ENCODE measurements around the gene TSNAX. TPM values are rescaled to one million over a fixed set of nuclear protein-coding genes. Genes with fewer than 3 reads are reported as not detected.

Gene TSNAX
- polyA plus RNA-seq, 1 of the 3 experiments (the other 2 are of a cell fraction): 15.7 TPM

DNA sequence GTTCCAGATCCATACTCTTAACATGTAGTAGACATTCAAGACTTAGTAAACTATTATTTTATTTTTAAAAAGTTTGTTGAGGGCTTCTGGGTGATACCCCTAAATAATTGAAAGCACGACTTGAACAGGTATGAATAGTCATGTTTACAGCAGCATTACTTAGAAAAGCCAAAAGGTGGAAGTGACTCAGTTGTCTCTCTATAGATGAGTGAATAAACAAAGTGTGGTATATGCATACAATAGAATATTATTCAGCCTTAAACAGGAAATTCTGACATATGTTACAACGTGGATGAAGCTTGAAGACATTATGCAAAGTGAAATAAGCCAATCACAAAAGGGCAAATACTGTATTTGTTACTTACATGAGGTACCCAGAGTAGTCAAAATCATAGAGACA lies 26.5 kb downstream of the TSNAX start:
- DNase-seq: no peak
- no peaks in the 10 kb centered on the region for H4K20me1 ChIP-seq (ENCODE audit: insufficient read depth)
- no peaks in the 10 kb centered on the region for H3F3A ChIP-seq (replicated peaks; ENCODE audit: insufficient read depth)
- TF ChIP-seq FOXM1 (IDR thresholded peaks at IDR 0.05; ENCODE audit: low read depth) (no peak), GATA2 (CRISPR knock-in tag; IDR thresholded peaks at IDR 0.05) (no peak), EZH2phosphoT487 (IDR thresholded peaks at IDR 0.05; ENCODE audit: borderline replicate concordance, low read depth) (no peak), EP300 (IDR thresholded peaks at IDR 0.05; ENCODE audit: borderline replicate concordance in 1 of 2, low read depth in 1 of 2, low read length in 1 of 2) (no peak), POLR2AphosphoS5 (IDR thresholded peaks at IDR 0.05; ENCODE audit: low read depth, low read length) (no peak), RAD21 (IDR thresholded peaks at IDR 0.05; ENCODE audit: low read length) (no peak), RFX5 (IDR thresholded peaks at IDR 0.05; ENCODE audit: low read length) (no peak), USF1 (IDR thresholded peaks at IDR 0.05; ENCODE audit: borderline replicate concordance, low read depth) (no peak), IRF3 (IDR thresholded peaks at IDR 0.05; ENCODE audit: low read depth, low read length) (no peak)
- H3K4me1 ChIP-seq (ENCODE audit: control insufficient read depth in 1 of 2, insufficient read depth in 2 of 2, low read depth in 1 of 2, low read length in 1 of 2): peaks cover 0 to 9% of the 10 kb centered on the region in 2 experiments; a peak in 2 of 4 replicates
- no peak overlapping the region for H3K27ac ChIP-seq (ENCODE audit: low read depth in 2 of 2, low read length in 1 of 2)
- ChIA-PET POLR2A (no interaction called here), CTCF (interaction anchor here (0.6 kb wide), 2 partner anchors 38 to 167 kb away, joined by 3 read pairs; no protein-coding TSS in a partner anchor)
- H2AFZ ChIP-seq (ENCODE audit: low read depth): no peak overlapping the region
- no peak overlapping the region for H3K4me3 ChIP-seq (ENCODE audit: low read depth in 2 of 2, low read length in 1 of 2)
- WGBS (ENCODE audit: low lambda C conversion rate): 92% methylated on average over 2 of the region's 2 CpGs
- H3K4me2 ChIP-seq: no peak overlapping the region
- peaks cover 24 to 39% of the 10 kb centered on the region in 2 experiments for H3K36me3 ChIP-seq (replicated peaks in 1 of 2; ENCODE audit: control insufficient read depth in 1 of 2, insufficient read depth in 2 of 2, low read length in 1 of 2)
- H3K79me2 ChIP-seq (ENCODE audit: insufficient read depth): peaks cover 37% of the 10 kb centered on the region; the same call in 1 of the 2 replicates
- H3K9me3 ChIP-seq: no peaks in the 10 kb centered on the region
- H3K9me2 ChIP-seq: no peaks in the 10 kb centered on the region
- H3K27me3 ChIP-seq (ENCODE audit: insufficient read depth): no peaks in the 10 kb centered on the region
- H3K9ac ChIP-seq: no peak overlapping the region

DNA sequence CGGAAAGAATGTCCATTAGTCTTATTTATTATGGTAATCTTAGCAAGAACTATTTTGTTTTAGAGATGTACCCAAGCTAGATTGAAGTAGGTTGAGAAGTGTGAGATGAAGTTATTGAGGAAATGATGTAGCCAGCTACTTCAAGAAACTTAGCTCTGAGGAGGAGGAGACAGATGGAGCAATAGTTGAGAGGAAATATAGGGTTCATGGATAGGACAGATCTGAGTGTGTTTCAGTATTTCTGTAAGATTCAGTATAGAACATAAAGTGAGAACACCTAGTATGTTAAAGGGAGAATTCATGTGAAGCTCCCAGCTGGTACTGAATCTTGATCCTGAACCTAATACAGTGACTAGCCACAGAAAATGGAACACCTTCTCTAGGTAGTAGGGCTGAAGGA lies 28.9 kb downstream of the TSNAX start:
- H3K27me3 ChIP-seq (ENCODE audit: insufficient read depth): no peaks in the 10 kb centered on the region
- H4K20me1 ChIP-seq (ENCODE audit: insufficient read depth): no peaks in the 10 kb centered on the region
- ChIA-PET POLR2A (no interaction called here), CTCF (interaction anchor here (0.6 to 1.2 kb wide), 3 partner anchors 9 to 200 kb away, joined by 3 read pairs; no protein-coding TSS in a partner anchor)
- no peaks in the 10 kb centered on the region for H3K9me3 ChIP-seq
- 97% methylated on average over 1 of the region's 1 CpG for WGBS (ENCODE audit: low lambda C conversion rate)
- no peak overlapping the region for H3K4me3 ChIP-seq (ENCODE audit: low read depth in 2 of 2, low read length in 1 of 2)
- peaks cover 0 to 7% of the 10 kb centered on the region in 2 experiments; a peak in 2 of 4 replicates for H3K4me1 ChIP-seq (ENCODE audit: control insufficient read depth in 1 of 2, insufficient read depth in 2 of 2, low read depth in 1 of 2, low read length in 1 of 2)
- peaks cover 24 to 49% of the 10 kb centered on the region in 2 experiments for H3K36me3 ChIP-seq (replicated peaks in 1 of 2; ENCODE audit: control insufficient read depth in 1 of 2, insufficient read depth in 2 of 2, low read length in 1 of 2)
- H2AFZ ChIP-seq (ENCODE audit: low read depth): no peak overlapping the region
- TF ChIP-seq FOXJ3 (CRISPR knock-in tag; IDR thresholded peaks at IDR 0.05) (no peak), TEAD4 (IDR thresholded peaks at IDR 0.05; ENCODE audit: borderline replicate concordance, insufficient read depth) (no peak), RAD21 (IDR thresholded peaks at IDR 0.05; ENCODE audit: low read length) (no peak), SMC3 (IDR thresholded peaks at IDR 0.05; ENCODE audit: low read depth, low read length) (no peak), RCOR1 (IDR thresholded peaks at IDR 0.05; ENCODE audit: low read length) (no peak), TCF12 (IDR thresholded peaks at IDR 0.05) (no peak), MEF2A (IDR thresholded peaks at IDR 0.05; ENCODE audit: borderline replicate concordance, low read depth) (no peak), RXRA (IDR thresholded peaks at IDR 0.05; ENCODE audit: borderline replicate concordance, low read depth) (no peak), POLR2AphosphoS5 (IDR thresholded peaks at IDR 0.05; ENCODE audit: low read depth, low read length) (no peak), FOSL2 (IDR thresholded peaks at IDR 0.05; ENCODE audit: borderline replicate concordance, low read depth) (no peak), CTCF (IDR thresholded peaks at IDR 0.05) (no peak), EZH2phosphoT487 (IDR thresholded peaks at IDR 0.05; ENCODE audit: borderline replicate concordance, low read depth) (no peak), NRF1 (IDR thresholded peaks at IDR 0.05; ENCODE audit: low read depth, low read length) (no peak), MXI1 (IDR thresholded peaks at IDR 0.05; ENCODE audit: low read depth, low read length) (no peak)
- TF ChIP-seq, protein P1, sequence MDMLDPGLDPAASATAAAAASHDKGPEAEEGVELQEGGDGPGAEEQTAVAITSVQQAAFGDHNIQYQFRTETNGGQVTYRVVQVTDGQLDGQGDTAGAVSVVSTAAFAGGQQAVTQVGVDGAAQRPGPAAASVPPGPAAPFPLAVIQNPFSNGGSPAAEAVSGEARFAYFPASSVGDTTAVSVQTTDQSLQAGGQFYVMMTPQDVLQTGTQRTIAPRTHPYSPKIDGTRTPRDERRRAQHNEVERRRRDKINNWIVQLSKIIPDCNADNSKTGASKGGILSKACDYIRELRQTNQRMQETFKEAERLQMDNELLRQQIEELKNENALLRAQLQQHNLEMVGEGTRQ (IDR thresholded peaks at IDR 0.05; ENCODE audit: borderline replicate concordance, low read depth, low read length): no peak
- TF ChIP-seq, protein P2, sequence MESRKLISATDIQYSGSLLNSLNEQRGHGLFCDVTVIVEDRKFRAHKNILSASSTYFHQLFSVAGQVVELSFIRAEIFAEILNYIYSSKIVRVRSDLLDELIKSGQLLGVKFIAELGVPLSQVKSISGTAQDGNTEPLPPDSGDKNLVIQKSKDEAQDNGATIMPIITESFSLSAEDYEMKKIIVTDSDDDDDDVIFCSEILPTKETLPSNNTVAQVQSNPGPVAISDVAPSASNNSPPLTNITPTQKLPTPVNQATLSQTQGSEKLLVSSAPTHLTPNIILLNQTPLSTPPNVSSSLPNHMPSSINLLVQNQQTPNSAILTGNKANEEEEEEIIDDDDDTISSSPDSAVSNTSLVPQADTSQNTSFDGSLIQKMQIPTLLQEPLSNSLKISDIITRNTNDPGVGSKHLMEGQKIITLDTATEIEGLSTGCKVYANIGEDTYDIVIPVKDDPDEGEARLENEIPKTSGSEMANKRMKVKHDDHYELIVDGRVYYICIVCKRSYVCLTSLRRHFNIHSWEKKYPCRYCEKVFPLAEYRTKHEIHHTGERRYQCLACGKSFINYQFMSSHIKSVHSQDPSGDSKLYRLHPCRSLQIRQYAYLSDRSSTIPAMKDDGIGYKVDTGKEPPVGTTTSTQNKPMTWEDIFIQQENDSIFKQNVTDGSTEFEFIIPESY (IDR thresholded peaks at IDR 0.05; ENCODE audit: borderline replicate concordance, low read depth): no peak
- H3K9me2 ChIP-seq: no peaks in the 10 kb centered on the region
- H3K9ac ChIP-seq: no peak overlapping the region
- H3K27ac ChIP-seq (ENCODE audit: low read depth in 2 of 2, low read length in 1 of 2): no peak overlapping the region
- H3K4me2 ChIP-seq: no peak overlapping the region
- H3K79me2 ChIP-seq (ENCODE audit: insufficient read depth): peaks cover 33% of the 10 kb centered on the region; the same call in 1 of the 2 replicates
- H3F3A ChIP-seq (replicated peaks; ENCODE audit: insufficient read depth): no peaks in the 10 kb centered on the region
- no peak for DNase-seq
